ENCODE results near the gene UBE2G1.

Gene UBE2G1

DNA sequence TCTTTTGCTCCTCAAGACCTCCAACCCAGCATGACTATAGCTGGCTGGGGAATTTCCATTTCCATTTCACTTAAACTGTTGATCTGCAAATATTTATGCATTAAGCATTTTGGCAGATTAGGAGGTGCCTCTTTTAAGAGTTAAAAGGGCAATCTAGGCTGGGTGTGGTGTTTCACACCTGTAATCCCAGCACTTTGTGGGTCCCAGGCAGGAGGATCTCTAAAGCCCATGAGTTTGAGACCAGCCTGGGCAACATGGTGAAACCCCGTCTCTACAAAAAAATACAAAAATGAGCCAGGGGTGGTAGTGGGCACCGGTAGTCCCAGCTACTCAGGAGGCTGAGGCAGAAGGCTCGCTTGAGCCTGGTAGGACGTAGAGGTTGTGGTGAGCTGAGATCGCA lies 119.8 kb downstream of the UBE2G1 start:
- no peak for DNase-seq

- no peak for DNase-seq
These were observed 124.9 kb downstream of the UBE2G1 start for GRCh38 chr17:4241535-4241934.

GRCh38 chr17:4236456-4236855 lies 130.0 kb downstream of the UBE2G1 start:
- no peak for DNase-seq

- no peak for DNase-seq
These were observed 130.8 kb downstream of the UBE2G1 start for GRCh38 chr17:4235372-4236279.

- no peak for DNase-seq
These were observed 132.1 kb downstream of the UBE2G1 start for GRCh38 chr17:4234401-4234800.

DNA sequence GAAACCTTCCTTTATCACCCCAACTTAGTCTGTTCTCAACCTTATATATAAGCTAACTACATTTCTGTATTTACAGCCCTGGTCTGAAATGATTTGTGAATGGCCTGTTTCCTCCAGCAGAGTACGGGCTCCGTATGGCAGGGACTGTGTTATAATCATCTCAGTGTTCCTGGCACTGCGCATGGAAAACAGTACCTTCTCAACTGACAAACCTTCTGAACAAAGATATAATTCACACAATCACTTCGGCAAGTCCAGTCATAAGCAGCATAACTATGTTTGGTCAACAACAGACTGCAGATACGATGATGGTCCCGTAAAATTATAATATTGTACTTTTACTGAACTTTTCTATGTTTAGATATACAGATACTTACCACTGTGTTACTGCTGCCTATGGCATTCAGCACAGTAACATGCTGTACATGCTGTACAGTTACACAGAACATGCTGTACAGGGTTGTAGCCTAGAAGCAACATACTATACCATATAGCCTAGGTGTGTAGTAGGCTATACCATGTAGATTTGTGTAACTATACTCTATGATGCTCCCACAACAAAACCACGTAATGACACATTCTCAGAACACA lies 132.7 kb downstream of the UBE2G1 start:
- no peak for DNase-seq

DNA sequence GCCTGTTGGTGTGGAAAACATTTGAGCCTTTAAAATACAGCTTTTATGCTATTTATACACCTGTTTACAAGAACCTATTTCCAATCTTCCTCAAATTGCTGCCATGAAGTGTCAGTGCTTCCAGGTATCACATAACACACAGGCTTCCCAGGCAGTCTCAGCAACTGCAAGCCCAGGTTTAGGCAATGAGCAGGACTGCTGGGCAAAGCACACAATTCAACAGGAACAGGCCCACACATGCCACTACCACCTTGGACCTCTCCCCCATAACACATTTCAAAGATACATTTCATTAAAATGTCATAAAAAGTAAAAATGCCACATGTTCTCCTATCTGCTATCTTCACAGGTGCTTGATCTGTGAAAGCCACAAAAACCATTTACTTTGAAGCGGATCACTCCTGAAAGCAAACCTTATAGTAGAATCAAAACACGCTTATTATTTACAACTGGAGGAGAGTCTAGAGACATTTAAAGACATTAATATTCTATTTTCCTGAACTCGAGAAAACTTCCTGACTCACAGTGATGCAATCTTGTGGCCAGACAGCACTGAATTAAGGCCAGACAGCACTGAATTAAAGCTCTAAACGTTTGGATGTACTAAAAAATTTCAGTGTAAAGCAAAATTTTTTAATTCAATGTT lies 134.2 kb downstream of the UBE2G1 start:
- DNase-seq, result peak; percentile 60

DNA sequence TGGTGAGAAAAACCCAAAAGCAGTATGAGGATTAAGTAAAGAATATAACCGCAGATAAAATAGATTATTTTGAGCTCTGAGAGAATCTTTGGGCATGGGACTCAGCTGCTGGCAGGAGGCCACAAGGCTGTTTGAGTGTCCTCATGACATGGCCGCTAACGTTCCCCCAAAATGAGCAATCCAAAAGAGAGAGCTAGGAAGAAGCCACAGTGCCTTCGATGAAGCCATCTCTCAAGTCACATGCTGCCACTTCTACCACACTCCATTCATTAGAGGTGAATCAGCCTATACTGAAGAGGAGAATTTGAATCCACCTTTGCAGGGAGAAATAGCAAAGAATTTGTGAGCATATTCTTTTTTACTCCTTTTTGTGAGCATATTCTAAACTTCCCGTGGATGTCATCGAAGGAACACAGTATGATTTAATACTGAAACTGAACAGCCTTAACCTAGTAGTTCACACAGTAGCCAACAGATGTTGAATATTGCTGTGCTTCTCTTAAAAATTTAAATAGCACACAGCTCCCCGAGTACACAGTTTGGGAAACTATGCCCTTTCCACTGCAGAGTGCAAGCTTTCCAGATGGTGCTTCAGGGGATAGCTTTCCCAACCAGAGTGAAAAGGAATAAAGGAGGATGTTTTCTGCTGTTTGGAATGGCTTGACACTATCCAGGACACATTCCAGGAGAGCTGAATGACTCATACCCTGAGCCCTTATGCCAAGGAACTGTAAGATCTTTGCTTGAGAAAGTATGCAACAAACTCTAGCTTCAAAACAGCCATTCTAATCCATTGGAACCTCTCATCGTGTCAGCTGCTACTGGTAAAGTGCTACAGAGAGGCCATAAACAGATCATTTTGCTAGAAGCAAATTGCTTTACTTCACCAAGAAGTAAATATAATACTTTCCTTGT lies 136.6 kb downstream of the UBE2G1 start:
- no peak for DNase-seq

GRCh38 chr17:4221899-4222659 lies 144.4 kb downstream of the UBE2G1 start:
- DNase-seq, result no peak

GRCh38 chr17:4221163-4221562 lies 145.3 kb downstream of the UBE2G1 start:
- DNase-seq, result no peak

GRCh38 chr17:4220655-4221054 lies 145.8 kb downstream of the UBE2G1 start:
- no peak for DNase-seq

Measured in NCI-H2171 (cell line).